Measurements from ENCODE around the gene FUZ.

FUZ gene

GRCh38 chr19:49837009-49837310, 23.9 kb upstream of the FUZ start:
- no peak for TF ChIP-seq CTCF (IDR thresholded peaks at IDR 0.05; ENCODE audit: low read depth, low read length)
- Histone ChIP-seq H3K27me3 (no peaks in the 10 kb centered on the region), H3K4me1 (no peaks in the 10 kb centered on the region), H3K4me3 (ENCODE audit: low read depth, low read length) (no peak overlapping the region), H3K9me3 (no peaks in the 10 kb centered on the region), H3K36me3 (peaks cover 46% of the 10 kb centered on the region)
- no peak for DNase-seq

- Histone ChIP-seq H3K36me3 (peaks cover 52% of the 10 kb centered on the region), H3K4me3 (ENCODE audit: low read depth, low read length) (no peak overlapping the region), H3K9me3 (no peaks in the 10 kb centered on the region), H3K4me1 (no peaks in the 10 kb centered on the region), H3K27me3 (no peaks in the 10 kb centered on the region)
- DNase-seq, result no peak
- no peak for TF ChIP-seq CTCF (IDR thresholded peaks at IDR 0.05; ENCODE audit: low read depth, low read length)
These were observed 23.3 kb upstream of the FUZ start for GRCh38 chr19:49836176-49837008.

- DNase-seq, result no peak
- no peaks in the 10 kb centered on the region for H3K4me1 ChIP-seq
- H3K4me3 ChIP-seq (ENCODE audit: low read depth, low read length), result no peak overlapping the region
- peaks cover 60% of the 10 kb centered on the region for H3K36me3 ChIP-seq
- H3K9me3 ChIP-seq, result no peaks in the 10 kb centered on the region
- no peak for TF ChIP-seq CTCF (IDR thresholded peaks at IDR 0.05; ENCODE audit: low read depth, low read length)
- no peaks in the 10 kb centered on the region for H3K27me3 ChIP-seq
These were observed 22.5 kb upstream of the FUZ start for GRCh38 chr19:49835562-49835961.

- H3K9me3 ChIP-seq, result no peaks in the 10 kb centered on the region; the same call in 1 of the 2 replicates
- peaks cover 55% of the 10 kb centered on the region for H3K36me3 ChIP-seq
- TF ChIP-seq CTCF (IDR thresholded peaks at IDR 0.05; ENCODE audit: low read depth, low read length), result no peak
- H3K27me3 ChIP-seq, result no peaks in the 10 kb centered on the region
- H3K4me1 ChIP-seq, result no peaks in the 10 kb centered on the region
- no peak overlapping the region for H3K4me3 ChIP-seq (ENCODE audit: low read depth, low read length)
- DNase-seq, result no peak
These were observed 20.5 kb upstream of the FUZ start for GRCh38 chr19:49833599-49833998.

- DNase-seq, result no peak
- no peak for TF ChIP-seq CTCF (IDR thresholded peaks at IDR 0.05; ENCODE audit: low read depth, low read length)
- Histone ChIP-seq H3K4me1 (no peaks in the 10 kb centered on the region), H3K4me3 (ENCODE audit: low read depth, low read length) (no peak overlapping the region), H3K9me3 (no peaks in the 10 kb centered on the region; the same call in 1 of the 2 replicates), H3K27me3 (no peaks in the 10 kb centered on the region), H3K36me3 (peaks cover 57% of the 10 kb centered on the region)
These were observed 19.5 kb upstream of the FUZ start for GRCh38 chr19:49832556-49832955.

- TF ChIP-seq CTCF (IDR thresholded peaks at IDR 0.05; ENCODE audit: low read depth, low read length), result no peak
- Histone ChIP-seq H3K4me3 (ENCODE audit: low read depth, low read length) (no peak overlapping the region), H3K9me3 (no peaks in the 10 kb centered on the region; the same call in 1 of the 2 replicates), H3K4me1 (no peaks in the 10 kb centered on the region), H3K27me3 (no peaks in the 10 kb centered on the region), H3K36me3 (peaks cover 52% of the 10 kb centered on the region)
- no peak for DNase-seq
These were observed 18.5 kb upstream of the FUZ start for GRCh38 chr19:49831592-49831991.
